DOHH2 (cell line): ENCODE results near the gene LBHD1.

Source experiments
- H3F3A ChIP-seq: fragments of 200-600 bp; sonication (generic), shearing (Covaris generic); 2 replicates; pipeline ENCODE4 v1.6.0; 2016; ENCODE audit warnings: antibody characterized with exemption, mild to moderate bottlenecking; ENCODE audit not compliant: control insufficient read depth, insufficient read depth
- H3K27ac ChIP-seq: fragments of 200-600 bp; sonication (generic); 2 replicates; pipeline ENCODE4 v1.5.1; 2014; ENCODE audit warnings: low read depth, mild to moderate bottlenecking, low read length, moderate library complexity
- H3K27me3 ChIP-seq: fragments of 200-600 bp; sonication (generic); 2 replicates; pipeline ENCODE4 v1.6.1; 2014; ENCODE audit warnings: mild to moderate bottlenecking, low read length, mixed read lengths; ENCODE audit not compliant: control insufficient read depth
- H3K36me3 ChIP-seq: fragments of 200-600 bp; sonication (generic); 2 replicates; pipeline ENCODE4 v1.6.1; 2014; ENCODE audit warnings: mild to moderate bottlenecking, low read length, moderate library complexity, mixed read lengths; ENCODE audit not compliant: control insufficient read depth
- H3K4me1 ChIP-seq: fragments of 200-600 bp; sonication (generic); 2 replicates; pipeline ENCODE4 v1.6.1; 2014; ENCODE audit warnings: mild to moderate bottlenecking, low read length, mixed read lengths; ENCODE audit not compliant: control insufficient read depth
- H3K4me2 ChIP-seq: fragments of 200-600 bp; sonication (generic); 2 replicates; pipeline ENCODE4 v1.6.0; 2014; ENCODE audit warnings: mild to moderate bottlenecking, low read length, moderate library complexity
- H3K4me3 ChIP-seq: fragments of 200-600 bp; sonication (generic); 2 replicates; pipeline ENCODE4 v1.5.1; 2014; ENCODE audit warnings: mild to moderate bottlenecking, low read length, mixed read lengths
- H3K79me2 ChIP-seq: fragments of 200-600 bp; sonication (generic); 2 replicates; pipeline ENCODE4 v1.6.1; 2014; ENCODE audit warnings: mild to moderate bottlenecking, low read length, mixed read lengths; ENCODE audit not compliant: control insufficient read depth
- H3K9me2 ChIP-seq: fragments of 200-600 bp; sonication (generic); replicated peaks from 2 replicates; pipeline ENCODE4 v1.6.1; 2014; ENCODE audit warnings: mild to moderate bottlenecking, low read length, mixed read lengths; ENCODE audit not compliant: control insufficient read depth
- H3K9me3 ChIP-seq: fragments of 200-600 bp; sonication (generic); 2 replicates; pipeline ENCODE4 v1.6.1; 2014; ENCODE audit warnings: antibody characterized with exemption, low read length, mixed read lengths; ENCODE audit not compliant: control insufficient read depth, insufficient read depth
- H4K20me1 ChIP-seq: fragments of 200-600 bp; sonication (generic); 2 replicates; pipeline ENCODE4 v1.6.0; 2014; ENCODE audit warnings: low read depth, mild to moderate bottlenecking, antibody characterized with exemption, low read length, moderate library complexity; ENCODE audit not compliant: control insufficient read depth, insufficient read depth
- CTCF ChIP-seq: fragments of 200-600 bp; sonication (generic); IDR thresholded peaks from one replicate; pipeline ENCODE4 v1.5.1; 2014; ENCODE audit warnings: antibody characterized with exemption, mild to moderate bottlenecking, low read depth, low read length; ENCODE audit not compliant: poor library complexity, severe bottlenecking
- EZH2phosphoT487 ChIP-seq: fragments of 200-600 bp; sonication (generic); IDR thresholded peaks from 2 replicates; pipeline ENCODE4 v1.6.1; 2017; ENCODE audit warnings: borderline replicate concordance, mild to moderate bottlenecking, antibody characterized with exemption, low read length, moderate library complexity, mixed read lengths

Gene LBHD1

GRCh38 chr11:62644220-62644619, 27.8 kb downstream of the LBHD1 start:
- Histone ChIP-seq H3K27me3 (no peaks in the 10 kb centered on the region), H4K20me1 (peaks cover 3% of the 10 kb centered on the region; the same call in 1 of the 2 replicates), H3K4me2 (no peak overlapping the region), H3K79me2 (peaks cover 82% of the 10 kb centered on the region), H3K9me2 (no peaks in the 10 kb centered on the region), H3K27ac (no peak overlapping the region), H3K4me1 (peaks cover 25% of the 10 kb centered on the region), H3K4me3 (no peak overlapping the region), H3F3A (no peaks in the 10 kb centered on the region), H3K36me3 (peaks cover 70% of the 10 kb centered on the region), H3K9me3 (no peaks in the 10 kb centered on the region)
- TF ChIP-seq CTCF (no peak), EZH2phosphoT487 (no peak)

GRCh38 chr11:62632492-62632891, 39.6 kb downstream of the LBHD1 start:
- TF ChIP-seq EZH2phosphoT487 (no peak), CTCF (no peak)
- Histone ChIP-seq H3K9me2 (no peaks in the 10 kb centered on the region), H3K36me3 (peaks cover 89% of the 10 kb centered on the region), H3K9me3 (no peaks in the 10 kb centered on the region), H3K27me3 (no peaks in the 10 kb centered on the region), H4K20me1 (no peaks in the 10 kb centered on the region), H3K4me3 (no peak overlapping the region), H3F3A (no peaks in the 10 kb centered on the region), H3K27ac (no peak overlapping the region), H3K79me2 (peaks cover 4% of the 10 kb centered on the region; the same call in 1 of the 2 replicates), H3K4me1 (no peaks in the 10 kb centered on the region), H3K4me2 (no peak overlapping the region)

GRCh38 chr11:62627713-62628112, 44.4 kb downstream of the LBHD1 start:
- H3K27ac ChIP-seq = no peak overlapping the region
- H3K4me3 ChIP-seq = no peak overlapping the region
- no peaks in the 10 kb centered on the region for H3K4me1 ChIP-seq
- no peaks in the 10 kb centered on the region for H3K79me2 ChIP-seq
- H3K27me3 ChIP-seq = no peaks in the 10 kb centered on the region
- H3K9me3 ChIP-seq = no peaks in the 10 kb centered on the region
- no peaks in the 10 kb centered on the region for H4K20me1 ChIP-seq
- no peaks in the 10 kb centered on the region for H3K9me2 ChIP-seq
- no peak overlapping the region for H3K4me2 ChIP-seq
- H3F3A ChIP-seq = peaks cover 16% of the 10 kb centered on the region
- TF ChIP-seq CTCF (no peak), EZH2phosphoT487 (no peak)
- H3K36me3 ChIP-seq = peaks cover 76% of the 10 kb centered on the region
